ENCODE data around the gene KHK.
"Not testable (repeated sequence)": the region's sequence is repeated elsewhere in the genome, so short reads cannot be mapped to it uniquely, and the experiment has no call there.

The KHK gene

GRCh38 chr2:27099334-27099955 is 12.9 kb downstream of the KHK start:
- DNase-seq = no peak

GRCh38 chr2:27100036-27100435 is 13.5 kb downstream of the KHK start:
- no peak for DNase-seq

- DNase-seq = no peak
Measured at GRCh38 chr2:27102329-27102728, 15.8 kb downstream of the KHK start.

- no peak for DNase-seq
Measured at GRCh38 chr2:27105981-27106380, 19.4 kb downstream of the KHK start.

GRCh38 chr2:27108221-27108620 is 21.6 kb downstream of the KHK start:
- no peak for DNase-seq

- DNase-seq = no peak
Measured at GRCh38 chr2:27109083-27109482, 22.5 kb downstream of the KHK start.

GRCh38 chr2:27110603-27111352 is 24.2 kb downstream of the KHK start:
- not testable (repeated sequence) for DNase-seq

GRCh38 chr2:27111392-27112078 is 25.0 kb downstream of the KHK start:
- not testable (repeated sequence) for DNase-seq

GRCh38 chr2:27115519-27115918 is 28.9 kb downstream of the KHK start:
- no peak for DNase-seq

GRCh38 chr2:27117995-27118524 is 31.5 kb downstream of the KHK start:
- DNase-seq = peak; percentile 33

GRCh38 chr2:27118525-27119329 is 32.2 kb downstream of the KHK start, which contains the start of gene CGREF1:
TSS of gene CGREF1 (minus strand) at chr2:27119128. CDS start at chr2:27104366, 14,762 bp downstream.
- DNase-seq = peak; percentile 47

- not testable (repeated sequence) for DNase-seq
Measured at GRCh38 chr2:27119330-27119670, 32.7 kb downstream of the KHK start.

- no peak for DNase-seq
Measured at GRCh38 chr2:27121906-27122305, 35.3 kb downstream of the KHK start.

GRCh38 chr2:27122791-27123190 is 36.2 kb downstream of the KHK start:
- DNase-seq = no peak

- DNase-seq = peak; percentile 65
Measured at GRCh38 chr2:27123302-27124150, 37.0 kb downstream of the KHK start, which contains the start of gene ABHD1. TSS of gene ABHD1 (plus strand) at chr2:27123815. CDS start at chr2:27123949, 134 bp downstream.

- no peak for DNase-seq
Measured at GRCh38 chr2:27125104-27125503, 38.5 kb downstream of the KHK start.

- no peak for DNase-seq
Measured at GRCh38 chr2:27126252-27126710, 39.7 kb downstream of the KHK start.

GRCh38 chr2:27127883-27128667 is 41.5 kb downstream of the KHK start:
- no peak for DNase-seq

GRCh38 chr2:27128668-27129571 is 42.3 kb downstream of the KHK start:
- DNase-seq = no peak

- no peak for DNase-seq
Measured at GRCh38 chr2:27130396-27130795, 43.8 kb downstream of the KHK start.
